ENCODE measurements around the gene MT1G. TPM values are rescaled to one million over a fixed set of nuclear protein-coding genes. Genes with fewer than 3 reads are reported as not detected.

The MT1G gene
- total RNA-seq, 1 experiment from 2014 or later, result 2.2 TPM

GRCh38 chr16:56633535-56633934 lies 34.3 kb downstream of the MT1G start:
- H3K36me3 ChIP-seq (ENCODE audit: control insufficient read depth, insufficient read depth, low read length), result no peaks in the 10 kb centered on the region
- no peak for TF ChIP-seq SIN3A (IDR thresholded peaks at IDR 0.05; ENCODE audit: borderline replicate concordance, insufficient read depth, low read depth, low read length)
- TF ChIP-seq TCF7L2 (IDR thresholded peaks at IDR 0.05; ENCODE audit: low read depth, low read length), result no peak
- no peak for TF ChIP-seq POLR2AphosphoS5 (IDR thresholded peaks at IDR 0.05; ENCODE audit: low read depth, low read length)
- TF ChIP-seq, protein P1, sequence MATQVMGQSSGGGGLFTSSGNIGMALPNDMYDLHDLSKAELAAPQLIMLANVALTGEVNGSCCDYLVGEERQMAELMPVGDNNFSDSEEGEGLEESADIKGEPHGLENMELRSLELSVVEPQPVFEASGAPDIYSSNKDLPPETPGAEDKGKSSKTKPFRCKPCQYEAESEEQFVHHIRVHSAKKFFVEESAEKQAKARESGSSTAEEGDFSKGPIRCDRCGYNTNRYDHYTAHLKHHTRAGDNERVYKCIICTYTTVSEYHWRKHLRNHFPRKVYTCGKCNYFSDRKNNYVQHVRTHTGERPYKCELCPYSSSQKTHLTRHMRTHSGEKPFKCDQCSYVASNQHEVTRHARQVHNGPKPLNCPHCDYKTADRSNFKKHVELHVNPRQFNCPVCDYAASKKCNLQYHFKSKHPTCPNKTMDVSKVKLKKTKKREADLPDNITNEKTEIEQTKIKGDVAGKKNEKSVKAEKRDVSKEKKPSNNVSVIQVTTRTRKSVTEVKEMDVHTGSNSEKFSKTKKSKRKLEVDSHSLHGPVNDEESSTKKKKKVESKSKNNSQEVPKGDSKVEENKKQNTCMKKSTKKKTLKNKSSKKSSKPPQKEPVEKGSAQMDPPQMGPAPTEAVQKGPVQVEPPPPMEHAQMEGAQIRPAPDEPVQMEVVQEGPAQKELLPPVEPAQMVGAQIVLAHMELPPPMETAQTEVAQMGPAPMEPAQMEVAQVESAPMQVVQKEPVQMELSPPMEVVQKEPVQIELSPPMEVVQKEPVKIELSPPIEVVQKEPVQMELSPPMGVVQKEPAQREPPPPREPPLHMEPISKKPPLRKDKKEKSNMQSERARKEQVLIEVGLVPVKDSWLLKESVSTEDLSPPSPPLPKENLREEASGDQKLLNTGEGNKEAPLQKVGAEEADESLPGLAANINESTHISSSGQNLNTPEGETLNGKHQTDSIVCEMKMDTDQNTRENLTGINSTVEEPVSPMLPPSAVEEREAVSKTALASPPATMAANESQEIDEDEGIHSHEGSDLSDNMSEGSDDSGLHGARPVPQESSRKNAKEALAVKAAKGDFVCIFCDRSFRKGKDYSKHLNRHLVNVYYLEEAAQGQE (IDR thresholded peaks at IDR 0.05; ENCODE audit: insufficient read depth in 1 of 2, low read depth in 2 of 2, low read length in 1 of 2), result no peak
- no peak for TF ChIP-seq CTCF (IDR thresholded peaks at IDR 0.05)
- DNase-seq (ENCODE audit: low read depth, low spot score) (no peak), ATAC-seq (no peak)
- in situ Hi-C loops (cut with HindIII; ENCODE audit: low pct_unique_long_range_greater_than_20kb, low sequenced_read_pairs), result no loop called here
- BruUV-seq (replicated peaks), result no TSS peak
- CTCF ChIA-PET, result no interaction called here
- intact Hi-C loops (cut with micrococcal nuclease; ENCODE audit: unreplicated experiment), result no loop called here
- H3K4me3 ChIP-seq (ENCODE audit: low read depth in 2 of 2, low read length in 2 of 2), result no peak overlapping the region
- POLR2A ChIA-PET, result no interaction called here
- no peaks in the 10 kb centered on the region for H3K27me3 ChIP-seq (ENCODE audit: control insufficient read depth, insufficient read depth, low read length)
- no peak overlapping the region for H3K27ac ChIP-seq (ENCODE audit: low read length)
- peaks cover 13% of the 10 kb centered on the region for H3K4me1 ChIP-seq (ENCODE audit: control insufficient read depth, insufficient read depth, low read length)
- no peaks in the 10 kb centered on the region for H3K9me3 ChIP-seq (ENCODE audit: control insufficient read depth, insufficient read depth, low read depth, low read length)

DNA sequence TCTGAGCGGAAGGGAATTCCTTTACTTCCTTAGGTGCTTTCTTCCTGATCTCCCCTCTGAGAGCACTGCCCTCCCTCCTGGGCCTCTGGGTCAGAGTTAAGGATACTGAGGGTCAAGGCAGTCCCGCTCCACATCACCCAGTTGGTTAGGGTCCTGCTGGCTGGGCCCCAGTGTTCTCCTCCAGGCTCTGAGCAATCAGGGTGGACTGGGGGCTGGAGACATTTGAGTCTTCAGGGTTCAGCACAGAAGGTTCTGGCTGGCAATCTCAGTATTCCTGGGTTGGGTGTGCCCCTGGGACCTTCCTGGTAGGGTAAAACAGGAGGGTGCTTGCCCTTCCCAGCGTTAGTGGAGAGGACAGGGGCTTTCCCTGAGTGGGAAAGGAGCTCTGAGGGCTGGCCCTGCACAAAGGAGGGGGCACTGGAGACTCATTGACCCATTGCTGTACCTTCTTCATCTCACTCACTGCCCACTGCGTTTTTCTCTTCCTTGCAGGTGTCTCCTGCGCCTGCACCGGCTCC lies 35.0 kb downstream of the MT1G start:
- ChIA-PET CTCF (no interaction called here), POLR2A (no interaction called here)
- Histone ChIP-seq H3K36me3 (ENCODE audit: control insufficient read depth, insufficient read depth, low read length) (no peaks in the 10 kb centered on the region), H3K4me3 (ENCODE audit: low read depth in 2 of 2, low read length in 2 of 2) (peak overlapping the region in 1 of 2 experiments; percentile 22; a peak in 1 of 4 replicates), H3K27ac (ENCODE audit: low read length) (no peak overlapping the region), H3K27me3 (ENCODE audit: control insufficient read depth, insufficient read depth, low read length) (no peaks in the 10 kb centered on the region), H3K4me1 (ENCODE audit: control insufficient read depth, insufficient read depth, low read length) (peaks cover 16% of the 10 kb centered on the region), H3K9me3 (ENCODE audit: control insufficient read depth, insufficient read depth, low read depth, low read length) (no peaks in the 10 kb centered on the region)
- ATAC-seq (no peak), DNase-seq (ENCODE audit: low read depth, low spot score) (no peak)
- intact Hi-C loops (cut with micrococcal nuclease; ENCODE audit: unreplicated experiment), result no loop called here
- in situ Hi-C loops (cut with HindIII; ENCODE audit: low pct_unique_long_range_greater_than_20kb, low sequenced_read_pairs), result no loop called here
- no peak for TF ChIP-seq CTCF (IDR thresholded peaks at IDR 0.05)
- BruUV-seq (replicated peaks), result no TSS peak

Measured in Panc1 (cell line).